T-helper 17 cell (primary cell): ENCODE measurements around the gene LY6G6D. TPM values are rescaled to one million over a fixed set of nuclear protein-coding genes. Genes with fewer than 3 reads are reported as not detected.

Experiments
- ATAC-seq: fragments of 150-1000 bp; cut with Tn5 transposase; 2 replicates; pipeline ENCODE4 v1.10.0; 2021; ENCODE audit warnings: mild to moderate bottlenecking, moderate library complexity
- DNase-seq, 3 donors: peaks; one replicate each; pipeline versions ENCODE4 v3.0.0 to v3.0.0-alpha.2; 2020 to 2021
- H3K9me3 ChIP-seq: one replicate; pipeline ENCODE4 v1.7.0; 2013; ENCODE audit warnings: low read length, mild to moderate bottlenecking; ENCODE audit not compliant: control insufficient read depth, poor library complexity, severe bottlenecking
- H3K27ac Mint-ChIP-seq: one replicate; pipeline ENCODE4 v1.8.0; 2022; ENCODE audit warnings: mild to moderate bottlenecking, moderate library complexity, mixed read lengths
- H3K27me3 Mint-ChIP-seq: one replicate; pipeline ENCODE4 v1.8.0; 2022; ENCODE audit warnings: mixed read lengths
- H3K36me3 Mint-ChIP-seq: one replicate; pipeline ENCODE4 v1.8.0; 2022; ENCODE audit warnings: low read depth, mixed read lengths
- H3K4me1 Mint-ChIP-seq: one replicate; pipeline ENCODE4 v1.8.0; 2022; ENCODE audit warnings: mild to moderate bottlenecking, mixed read lengths
- H3K4me3 Mint-ChIP-seq: one replicate; pipeline ENCODE4 v1.8.0; 2022; ENCODE audit warnings: mild to moderate bottlenecking, moderate library complexity, mixed read lengths
- total RNA-seq, 4 donors: library from RNA in 2 of 4; stranded (reverse) in 2 of 4; gene quantifications; one replicate each; pipeline ENCODE4 v1.2.3 and lab custom pipeline; 2022 to 2026

Gene LY6G6D
- not detected for total RNA-seq
- 0 reads per million in 2 donors for total RNA-seq (lab: John Stamatoyannopoulos, UW)

GRCh38 chr6:31715022-31715958 is at the start of gene LY6G6D:
LY6G6D (plus strand) TSS chr6:31715348; CDS start chr6:31715356, 8 bp downstream.
- Mint-ChIP-seq H3K27me3 (peaks cover 10% of the 10 kb centered on the region), H3K4me3 (no peak within 1 kb of the TSS), H3K36me3 (no peaks in the 10 kb centered on the region), H3K4me1 (peaks cover 25% of the 10 kb centered on the region), H3K27ac (no peak within 1 kb of the TSS)
- ATAC-seq, result no peak
- H3K9me3 ChIP-seq, result no peaks in the 10 kb centered on the region
- DNase-seq, result no peak

- H3K9me3 ChIP-seq, result no peaks in the 10 kb centered on the region
These were observed 49.4 kb upstream of the LY6G6D start, which contains the start of gene CSNK2B for GRCh38 chr6:31665501-31666336. CSNK2B (plus strand) TSS chr6:31666080; CDS start chr6:31666832, 752 bp downstream.

GRCh38 chr6:31666337-31666965 is 48.7 kb upstream of the LY6G6D start:
- Mint-ChIP-seq H3K27me3 (no peaks in the 10 kb centered on the region), H3K27ac (peak overlapping the region; percentile 97), H3K4me3 (peak overlapping the region; percentile 97), H3K36me3 (peaks cover 9% of the 10 kb centered on the region), H3K4me1 (peaks cover 38% of the 10 kb centered on the region)
- DNase-seq, result no peak
- no peak for ATAC-seq
- no peaks in the 10 kb centered on the region for H3K9me3 ChIP-seq

More at GRCh38 chr6:31665501-31666336, 49.4 kb upstream of the LY6G6D start, which contains the start of gene CSNK2B:
- Mint-ChIP-seq H3K4me1 (peaks cover 41% of the 10 kb centered on the region), H3K27ac (peak within 1 kb of the TSS; percentile 97), H3K4me3 (peak within 1 kb of the TSS; percentile 97), H3K27me3 (no peaks in the 10 kb centered on the region), H3K36me3 (peaks cover 9% of the 10 kb centered on the region)
- peak; percentile 92 for ATAC-seq
- peak; percentile 93 to 97 (median 95) for DNase-seq

GRCh38 chr6:31669676-31670075 is 45.5 kb upstream of the LY6G6D start, which contains the start of gene LY6G5B:
LY6G5B (plus strand) TSS chr6:31669976; CDS start chr6:31670951, 975 bp downstream.
- Mint-ChIP-seq H3K27ac (no peak within 1 kb of the TSS), H3K36me3 (peaks cover 8% of the 10 kb centered on the region), H3K27me3 (no peaks in the 10 kb centered on the region), H3K4me3 (no peak within 1 kb of the TSS), H3K4me1 (peaks cover 16% of the 10 kb centered on the region)
- H3K9me3 ChIP-seq, result no peaks in the 10 kb centered on the region
- DNase-seq, result no peak
- ATAC-seq, result no peak

DNA sequence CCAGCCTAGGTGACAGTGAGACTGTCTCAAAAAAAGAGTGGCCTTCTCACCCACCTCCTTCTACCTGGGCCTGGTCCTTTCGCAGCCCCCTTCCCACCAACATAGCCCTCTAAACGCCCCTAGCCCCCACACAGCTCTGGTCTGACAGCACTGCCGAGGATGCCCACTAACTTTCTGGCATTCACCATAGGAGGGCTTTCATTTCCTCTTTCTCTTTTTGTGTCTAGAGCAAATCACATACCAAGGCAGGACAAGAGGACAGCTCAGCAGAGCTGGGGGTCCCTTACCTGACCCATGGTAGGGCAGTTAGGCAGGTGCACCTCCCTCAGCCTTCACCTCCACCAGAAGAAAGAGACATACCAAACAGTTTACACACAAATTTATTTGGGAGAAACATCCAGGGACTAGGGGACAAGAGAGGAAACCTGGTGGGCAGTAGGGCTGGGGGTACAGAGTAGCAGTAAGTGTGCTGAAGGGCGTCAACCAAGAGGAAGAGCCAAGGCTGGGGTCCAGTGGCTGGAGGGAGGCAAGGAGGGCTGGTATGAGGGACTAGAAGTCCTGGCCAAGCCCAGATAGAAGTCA is 38.7 kb upstream of the LY6G6D start:
- Mint-ChIP-seq H3K27ac (no peak overlapping the region), H3K4me3 (peak overlapping the region; percentile 56)
- no peak for ATAC-seq

DNA sequence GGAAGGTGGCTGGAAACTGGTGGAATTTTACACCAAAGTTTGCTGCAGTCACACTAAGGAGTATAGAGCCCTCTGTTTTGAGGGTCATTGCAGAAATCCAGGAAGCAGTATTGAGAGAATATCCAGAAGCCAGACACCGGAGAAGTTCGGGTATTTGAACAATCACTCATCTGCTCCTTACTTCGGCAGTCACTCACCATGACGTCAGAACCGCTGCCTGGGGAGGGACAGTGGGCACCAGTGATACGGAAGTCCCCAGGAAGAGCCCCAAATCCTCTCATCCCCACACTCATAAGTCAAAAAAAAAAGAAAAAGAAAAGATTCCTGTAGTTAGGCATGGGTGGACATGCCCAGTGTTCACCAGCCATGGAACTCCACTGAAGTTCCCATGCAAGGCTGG is 38.2 kb upstream of the LY6G6D start:
- H3K9me3 ChIP-seq, result no peaks in the 10 kb centered on the region
- ATAC-seq (no peak), DNase-seq (no peak)
- peaks cover 5% of the 10 kb centered on the region for H3K36me3 Mint-ChIP-seq
- H3K27me3 Mint-ChIP-seq, result no peaks in the 10 kb centered on the region
- no peak overlapping the region for H3K27ac Mint-ChIP-seq
- H3K4me1 Mint-ChIP-seq, result peaks cover 29% of the 10 kb centered on the region
- H3K4me3 Mint-ChIP-seq, result peak overlapping the region; percentile 56

More for the DNA sequence above, 38.7 kb upstream of the LY6G6D start:
- no peak for DNase-seq
- H3K27me3 Mint-ChIP-seq, result no peaks in the 10 kb centered on the region
- peaks cover 5% of the 10 kb centered on the region for H3K36me3 Mint-ChIP-seq
- H3K9me3 ChIP-seq, result no peaks in the 10 kb centered on the region
- H3K4me1 Mint-ChIP-seq, result peaks cover 27% of the 10 kb centered on the region

DNA sequence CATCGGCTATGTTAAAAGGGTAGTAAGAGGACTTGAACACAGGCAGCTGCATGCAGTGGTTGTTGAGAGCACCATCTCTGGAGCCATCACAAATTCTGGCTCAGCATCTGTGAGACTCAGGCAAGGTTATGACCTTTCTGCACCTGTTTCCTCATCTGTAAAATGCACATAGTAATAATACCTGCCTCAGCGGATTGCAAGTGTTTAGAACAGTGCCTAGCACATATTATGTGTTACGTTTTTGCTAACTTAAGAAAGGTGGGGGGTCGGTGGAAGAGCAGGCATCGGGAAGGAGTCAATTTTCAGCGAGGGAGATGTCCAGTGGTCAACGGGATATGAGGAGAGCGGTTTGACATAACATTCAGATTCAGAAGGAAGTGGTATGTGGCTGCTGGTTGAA is 37.2 kb upstream of the LY6G6D start:
- ATAC-seq (no peak), DNase-seq (no peak)
- peak overlapping the region; percentile 67 for H3K27ac Mint-ChIP-seq
- no peaks in the 10 kb centered on the region for H3K9me3 ChIP-seq
- H3K36me3 Mint-ChIP-seq, result peaks cover 2% of the 10 kb centered on the region
- no peak overlapping the region for H3K4me3 Mint-ChIP-seq
- peaks cover 31% of the 10 kb centered on the region for H3K4me1 Mint-ChIP-seq
- no peaks in the 10 kb centered on the region for H3K27me3 Mint-ChIP-seq

GRCh38 chr6:31680226-31681134 is 34.7 kb upstream of the LY6G6D start, which contains the start of gene LY6G5C:
LY6G5C (minus strand) TSS chr6:31681067; CDS start chr6:31680373, 694 bp downstream.
- Mint-ChIP-seq H3K36me3 (no peaks in the 10 kb centered on the region), H3K4me1 (peaks cover 31% of the 10 kb centered on the region), H3K27me3 (no peaks in the 10 kb centered on the region), H3K27ac (peak within 1 kb of the TSS; percentile 96), H3K4me3 (peak within 1 kb of the TSS; percentile 93)
- ATAC-seq, result peak; percentile 77
- H3K9me3 ChIP-seq, result no peaks in the 10 kb centered on the region
- DNase-seq, result peak; percentile 32 to 44 (median 38)

- Mint-ChIP-seq H3K36me3 (peaks cover 1% of the 10 kb centered on the region), H3K27me3 (no peaks in the 10 kb centered on the region)
- ATAC-seq, result peak; percentile 66
These were observed 33.9 kb upstream of the LY6G6D start for GRCh38 chr6:31681135-31681671.

GRCh38 chr6:31683591-31683990 is 31.6 kb upstream of the LY6G6D start:
- Mint-ChIP-seq H3K27me3 (no peaks in the 10 kb centered on the region), H3K4me1 (peaks cover 26% of the 10 kb centered on the region), H3K27ac (no peak overlapping the region), H3K4me3 (no peak overlapping the region), H3K36me3 (peaks cover 4% of the 10 kb centered on the region)
- no peak for ATAC-seq
- H3K9me3 ChIP-seq, result no peaks in the 10 kb centered on the region
- DNase-seq, result no peak

More at GRCh38 chr6:31681135-31681671, 33.9 kb upstream of the LY6G6D start:
- DNase-seq, result peak in 1 of 3 donors; percentile 25
- no peaks in the 10 kb centered on the region for H3K9me3 ChIP-seq
- H3K4me3 Mint-ChIP-seq, result peak overlapping the region; percentile 93
- peak overlapping the region; percentile 96 for H3K27ac Mint-ChIP-seq
- peaks cover 32% of the 10 kb centered on the region for H3K4me1 Mint-ChIP-seq

- ATAC-seq, result no peak
- H3K27ac Mint-ChIP-seq, result peak overlapping the region; percentile 84
- no peak overlapping the region for H3K4me3 Mint-ChIP-seq
These were observed 28.7 kb upstream of the LY6G6D start for GRCh38 chr6:31686483-31686882.

More at GRCh38 chr6:31686483-31686882, 28.7 kb upstream of the LY6G6D start:
- H3K36me3 Mint-ChIP-seq, result peaks cover 4% of the 10 kb centered on the region
- H3K27me3 Mint-ChIP-seq, result no peaks in the 10 kb centered on the region
- H3K4me1 Mint-ChIP-seq, result peaks cover 11% of the 10 kb centered on the region
- no peaks in the 10 kb centered on the region for H3K9me3 ChIP-seq
- DNase-seq, result no peak
